ENCODE results near the gene TMEM43.

TMEM43 gene

DNA sequence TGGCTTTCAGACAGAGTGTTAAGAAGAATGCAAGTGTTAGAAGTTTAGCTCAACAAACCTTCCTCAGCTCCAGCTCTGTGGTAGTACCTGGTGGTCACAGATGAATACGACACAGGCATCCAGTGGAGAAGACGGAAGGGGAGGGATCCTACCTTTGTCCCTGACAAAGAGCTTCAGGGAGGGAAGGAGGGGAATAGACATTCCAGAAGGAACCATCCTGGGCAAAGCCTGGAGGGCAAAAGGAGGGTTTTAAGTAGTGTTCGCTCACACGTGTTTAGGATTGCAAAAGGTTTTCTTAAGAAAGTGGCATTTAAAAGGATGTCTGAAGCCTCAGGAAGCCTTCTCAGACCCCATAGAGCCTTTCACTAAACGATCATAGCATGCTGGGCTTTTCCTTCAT lies 3.0 kb upstream of the TMEM43 start:
- no peak for DNase-seq (ENCODE audit: low read depth)

GRCh38 chr3:14122301-14122700 lies 2.6 kb upstream of the TMEM43 start:
- DNase-seq (ENCODE audit: low read depth), result no peak

DNA sequence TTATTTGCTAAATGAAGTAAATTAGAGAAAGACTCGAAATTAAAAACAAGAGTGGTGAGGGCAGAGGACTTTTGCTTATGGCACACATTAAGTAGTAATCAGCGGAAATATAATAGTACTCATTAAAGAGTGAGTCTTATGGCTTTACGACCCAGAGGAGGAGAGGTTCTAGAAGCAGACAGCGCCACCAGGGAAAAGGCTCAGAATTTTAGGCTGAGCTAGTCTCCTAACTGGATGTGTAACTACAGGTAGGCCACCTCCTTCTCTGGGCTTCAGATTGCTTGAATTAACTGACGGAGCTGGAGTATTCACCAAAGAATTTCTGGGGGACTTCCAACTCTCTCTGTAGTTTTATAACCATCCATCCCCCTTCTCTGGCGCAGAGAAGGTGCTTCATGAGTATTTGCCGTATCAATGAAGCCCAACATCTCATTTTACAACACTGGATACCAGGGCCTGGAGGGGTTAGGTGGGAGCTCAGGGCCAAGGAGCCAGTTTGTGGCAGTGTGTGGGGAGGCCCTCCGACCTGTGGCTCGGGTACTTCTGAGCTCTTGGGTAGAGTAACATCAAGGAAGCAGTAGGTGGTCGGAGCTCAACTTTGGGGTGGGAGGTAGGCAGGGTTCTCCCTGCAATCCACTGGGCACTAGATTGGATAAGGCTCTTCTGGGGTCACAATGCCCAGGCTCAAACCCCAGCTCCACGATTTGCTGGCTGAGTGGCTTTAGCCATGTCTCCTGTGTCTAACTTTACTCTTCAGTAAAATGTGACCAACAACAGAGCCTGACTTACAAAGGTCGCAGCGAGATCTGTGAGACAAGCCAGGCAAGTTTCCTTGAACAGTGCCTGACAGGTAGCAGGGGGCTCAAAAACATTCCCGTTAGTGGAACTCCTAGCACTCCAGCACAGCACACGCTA lies 1.3 kb upstream of the TMEM43 start:
- DNase-seq (ENCODE audit: low read depth), result no peak

GRCh38 chr3:14124223-14124614 lies 633 bp upstream of the TMEM43 start:
- DNase-seq (ENCODE audit: low read depth), result peak; percentile 51

DNA sequence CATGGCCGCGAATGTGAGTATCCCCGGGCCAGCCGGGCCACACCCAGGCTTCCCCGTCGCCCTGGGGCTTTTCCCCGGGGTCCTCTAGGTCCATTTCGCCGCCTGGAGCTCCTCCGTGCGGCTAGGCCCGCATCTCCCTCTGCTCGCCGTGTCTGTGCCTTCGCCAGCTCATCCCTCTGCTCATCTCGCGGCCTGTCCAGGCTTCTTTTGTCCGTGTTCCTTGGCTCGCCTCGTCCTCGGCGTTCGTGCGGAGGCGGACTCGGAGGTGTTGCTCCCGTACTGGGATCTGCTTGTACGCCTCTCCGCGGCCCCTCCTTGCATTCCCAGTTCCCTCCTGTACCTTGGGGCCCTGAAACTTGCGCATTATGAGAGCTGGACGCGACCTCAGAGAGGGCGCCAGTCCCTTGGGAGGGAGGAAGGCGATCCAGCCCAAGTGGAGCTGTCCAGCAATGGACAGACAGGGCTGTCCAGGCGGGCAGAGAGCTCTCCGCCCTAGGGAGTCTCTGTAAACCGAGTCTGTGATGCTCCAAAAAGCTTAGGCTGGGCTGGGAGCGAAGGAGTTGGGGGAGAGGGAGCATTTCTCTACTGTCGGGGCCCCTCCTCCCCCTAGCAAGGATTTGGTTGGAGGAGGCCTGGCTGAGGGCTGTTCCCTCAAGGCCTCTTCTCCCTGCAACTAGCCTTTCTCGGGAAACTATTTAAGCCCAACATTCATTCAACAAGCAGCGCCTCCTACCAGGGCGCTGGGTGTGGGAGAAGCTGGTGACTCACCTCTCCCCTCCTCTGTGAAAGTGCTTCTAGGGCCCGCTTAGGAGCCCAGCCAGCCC lies 553 bp downstream of the TMEM43 start:
- peak; percentile 93 for DNase-seq (ENCODE audit: low read depth)

- DNase-seq (ENCODE audit: low read depth), result no peak
Observed at GRCh38 chr3:14126017-14126886, 1.4 kb downstream of the TMEM43 start.

GRCh38 chr3:14126887-14127505 lies 2.1 kb downstream of the TMEM43 start:
- no peak for DNase-seq (ENCODE audit: low read depth)

DNA sequence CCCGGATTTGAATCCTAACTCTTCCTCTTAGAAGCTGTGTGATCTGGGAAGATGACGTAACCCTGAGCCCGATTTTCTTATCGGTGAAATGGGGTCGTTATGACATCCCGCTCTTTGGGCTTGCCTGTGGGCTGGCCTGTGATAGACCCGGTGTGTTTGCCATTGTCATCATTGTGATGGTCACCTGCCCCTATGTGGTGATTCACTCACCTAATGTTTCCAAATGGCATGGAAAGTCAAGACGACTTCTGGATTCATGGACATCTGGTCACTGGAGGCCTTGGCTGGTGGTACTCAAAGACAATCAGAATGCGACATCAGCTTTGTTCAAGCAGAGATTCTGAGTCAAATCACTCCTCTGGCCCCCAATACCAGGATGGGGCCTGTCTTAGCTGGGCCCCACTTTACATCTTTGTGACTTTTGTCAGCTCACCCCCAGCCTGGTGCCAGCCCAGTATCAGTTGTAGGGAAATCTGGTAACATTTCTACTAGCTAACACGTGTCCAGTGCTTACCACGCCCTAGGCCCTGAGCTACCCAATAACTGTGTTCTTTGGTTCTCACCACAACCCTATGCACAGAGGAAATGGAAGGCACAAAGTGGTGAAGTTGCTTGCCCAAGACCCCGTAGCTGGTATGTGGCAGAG lies 2.8 kb downstream of the TMEM43 start:
- no peak for DNase-seq (ENCODE audit: low read depth)

GRCh38 chr3:14128724-14129123 lies 3.9 kb downstream of the TMEM43 start:
- DNase-seq (ENCODE audit: low read depth), result no peak

DNA sequence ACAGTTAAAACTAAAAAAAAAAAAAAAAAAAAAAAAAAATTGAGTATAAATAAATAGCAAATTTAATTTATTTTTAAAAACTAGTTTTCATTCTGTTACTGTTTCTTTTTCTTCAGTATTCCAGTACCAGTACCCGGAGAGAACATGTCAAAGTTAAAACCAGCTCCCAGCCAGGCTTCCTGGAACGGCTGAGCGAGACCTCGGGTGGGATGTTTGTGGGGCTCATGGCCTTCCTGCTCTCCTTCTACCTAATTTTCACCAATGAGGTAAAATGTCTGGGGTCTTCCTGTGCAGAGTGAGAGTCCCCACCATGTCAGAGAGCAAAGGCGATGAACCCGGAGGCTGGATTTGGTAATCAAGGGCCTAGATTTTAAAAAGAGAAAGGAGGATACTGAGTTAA lies 4.4 kb downstream of the TMEM43 start:
- no peak for DNase-seq (ENCODE audit: low read depth)

- DNase-seq (ENCODE audit: low read depth), result no peak
Observed at GRCh38 chr3:14130230-14130629, 5.4 kb downstream of the TMEM43 start.

DNA sequence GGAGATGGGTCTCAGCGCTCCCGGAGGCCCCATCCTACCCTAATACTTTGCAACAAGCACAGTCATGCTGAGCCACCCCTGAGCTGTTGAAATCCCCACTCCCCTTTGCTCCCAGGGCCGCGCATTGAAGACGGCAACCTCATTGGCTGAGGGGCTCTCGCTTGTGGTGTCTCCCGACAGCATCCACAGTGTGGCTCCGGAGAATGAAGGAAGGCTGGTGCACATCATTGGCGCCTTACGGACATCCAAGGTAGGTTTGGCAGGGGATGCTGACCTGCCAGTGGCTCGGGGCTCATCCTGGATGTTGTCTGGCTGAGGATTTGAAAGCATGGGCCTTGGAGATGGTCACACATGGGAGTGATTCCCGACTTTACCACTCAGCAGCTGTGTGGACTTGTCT lies 5.9 kb downstream of the TMEM43 start:
- no peak for DNase-seq (ENCODE audit: low read depth)

GRCh38 chr3:14131134-14131533 lies 6.3 kb downstream of the TMEM43 start:
- no peak for DNase-seq (ENCODE audit: low read depth)

DNA sequence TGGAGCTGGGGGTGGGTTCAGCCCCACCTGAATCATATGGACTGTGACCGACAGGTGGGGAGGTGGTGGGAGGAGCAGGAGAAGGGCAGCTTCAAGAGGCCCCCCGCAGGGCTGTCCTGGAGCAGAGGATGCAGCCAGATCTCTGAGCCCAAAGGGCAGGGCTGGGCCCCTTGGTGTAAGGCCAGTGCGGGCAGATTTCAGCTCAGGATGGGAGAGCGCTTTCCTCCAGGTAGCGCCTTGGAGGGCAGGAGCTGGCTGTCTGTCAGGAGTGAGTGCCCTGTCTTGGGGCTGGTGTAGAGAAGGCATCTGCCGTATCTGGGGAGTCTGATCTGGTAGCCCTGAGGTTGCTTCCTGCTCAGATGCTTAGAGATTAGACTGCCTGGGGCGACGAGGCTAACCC lies 7.3 kb downstream of the TMEM43 start:
- DNase-seq (ENCODE audit: low read depth), result no peak

DNA sequence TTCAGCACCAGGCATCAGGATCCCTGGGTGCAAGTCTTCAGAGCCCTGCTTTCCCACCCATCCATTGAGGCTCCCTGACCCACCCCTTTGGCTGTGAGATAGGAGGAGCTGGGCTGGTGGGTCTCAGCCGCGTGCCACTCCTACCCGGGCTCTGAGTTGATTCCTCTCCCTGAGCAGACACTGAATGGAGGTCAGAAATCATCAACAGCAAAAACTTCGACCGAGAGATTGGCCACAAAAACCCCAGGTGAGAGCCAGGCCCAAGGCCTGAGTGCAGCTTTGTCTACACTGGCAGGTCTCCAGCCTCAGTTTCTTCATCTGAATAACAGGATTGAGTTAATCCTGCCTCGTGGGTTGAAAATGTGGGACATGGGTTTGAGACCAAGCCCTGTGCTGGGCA lies 7.8 kb downstream of the TMEM43 start:
- DNase-seq (ENCODE audit: low read depth), result no peak

DNA sequence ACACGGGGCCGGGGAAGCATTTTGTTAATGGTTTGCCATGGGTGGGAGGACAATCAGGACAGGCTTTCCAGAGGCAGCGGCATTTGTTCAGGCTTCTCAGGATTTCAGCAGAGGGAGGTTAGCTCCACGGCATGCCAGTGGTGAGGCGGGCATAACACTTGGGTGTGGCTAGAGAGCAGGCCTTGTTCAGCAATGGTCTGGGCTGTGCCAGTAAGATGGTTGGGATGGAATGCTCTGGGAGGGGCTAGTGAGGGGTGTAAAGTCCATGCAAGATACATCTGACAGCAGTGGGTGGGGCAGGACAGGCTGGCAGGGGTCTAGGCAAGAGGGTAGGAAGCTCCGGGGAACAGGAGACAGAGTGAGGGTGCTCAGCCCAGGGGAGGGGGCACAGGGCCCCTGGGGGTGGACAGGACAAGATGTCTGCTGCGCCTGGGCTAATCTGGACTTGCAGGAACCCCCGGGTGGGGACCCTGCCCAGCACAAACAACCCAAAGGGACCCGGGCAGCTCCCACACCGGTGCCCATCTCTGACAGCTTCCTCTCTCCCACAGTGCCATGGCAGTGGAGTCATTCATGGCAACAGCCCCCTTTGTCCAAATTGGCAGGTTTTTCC lies 8.4 kb downstream of the TMEM43 start:
- no peak for DNase-seq (ENCODE audit: low read depth)

GRCh38 chr3:14133876-14134275 lies 9.0 kb downstream of the TMEM43 start:
- no peak for DNase-seq (ENCODE audit: low read depth)

GRCh38 chr3:14134291-14134690 lies 9.4 kb downstream of the TMEM43 start:
- no peak for DNase-seq (ENCODE audit: low read depth)

GRCh38 chr3:14135581-14135980 lies 10.7 kb downstream of the TMEM43 start:
- DNase-seq (ENCODE audit: low read depth), result no peak

- DNase-seq (ENCODE audit: low read depth), result no peak
Observed at GRCh38 chr3:14137004-14137403, 12.2 kb downstream of the TMEM43 start.

DNA sequence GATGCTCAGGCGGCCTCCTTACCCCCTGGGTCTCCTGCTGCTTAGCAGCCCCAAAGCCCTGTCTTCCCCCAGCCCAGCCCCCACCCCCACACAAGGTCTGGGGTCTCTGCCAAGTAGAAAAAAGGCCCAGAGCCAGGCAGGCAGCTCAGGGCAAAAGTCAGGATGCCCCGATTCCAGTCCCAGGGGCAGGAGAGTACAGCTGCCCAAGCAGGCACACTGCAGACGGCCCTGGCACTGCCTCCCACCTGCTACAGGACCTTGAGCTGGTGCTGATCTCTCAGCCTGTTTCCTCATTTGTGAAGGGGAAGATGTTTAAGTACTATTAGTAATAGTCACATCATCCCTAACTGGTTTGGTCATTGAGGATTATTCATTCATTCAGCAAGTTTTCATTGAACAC lies 12.6 kb downstream of the TMEM43 start:
- no peak for DNase-seq (ENCODE audit: low read depth)

All from amniotic epithelial cell (primary cell).